Smooth muscle cell of trachea (primary cell): ENCODE measurements around the gene UEVLD. TPM values are rescaled to one million over a fixed set of nuclear protein-coding genes. Genes with fewer than 3 reads are reported as not detected.

Source experiments
- total RNA-seq: library from RNA; depleted of rRNA; stranded (reverse); fragments of >200 nt; gene quantifications from 2 replicates; pipeline ENCODE4 v1.2.1, GENCODE V29; 2014

The UEVLD gene
- total RNA-seq = 28.9 and 34.0 TPM in 2 replicates

DNA sequence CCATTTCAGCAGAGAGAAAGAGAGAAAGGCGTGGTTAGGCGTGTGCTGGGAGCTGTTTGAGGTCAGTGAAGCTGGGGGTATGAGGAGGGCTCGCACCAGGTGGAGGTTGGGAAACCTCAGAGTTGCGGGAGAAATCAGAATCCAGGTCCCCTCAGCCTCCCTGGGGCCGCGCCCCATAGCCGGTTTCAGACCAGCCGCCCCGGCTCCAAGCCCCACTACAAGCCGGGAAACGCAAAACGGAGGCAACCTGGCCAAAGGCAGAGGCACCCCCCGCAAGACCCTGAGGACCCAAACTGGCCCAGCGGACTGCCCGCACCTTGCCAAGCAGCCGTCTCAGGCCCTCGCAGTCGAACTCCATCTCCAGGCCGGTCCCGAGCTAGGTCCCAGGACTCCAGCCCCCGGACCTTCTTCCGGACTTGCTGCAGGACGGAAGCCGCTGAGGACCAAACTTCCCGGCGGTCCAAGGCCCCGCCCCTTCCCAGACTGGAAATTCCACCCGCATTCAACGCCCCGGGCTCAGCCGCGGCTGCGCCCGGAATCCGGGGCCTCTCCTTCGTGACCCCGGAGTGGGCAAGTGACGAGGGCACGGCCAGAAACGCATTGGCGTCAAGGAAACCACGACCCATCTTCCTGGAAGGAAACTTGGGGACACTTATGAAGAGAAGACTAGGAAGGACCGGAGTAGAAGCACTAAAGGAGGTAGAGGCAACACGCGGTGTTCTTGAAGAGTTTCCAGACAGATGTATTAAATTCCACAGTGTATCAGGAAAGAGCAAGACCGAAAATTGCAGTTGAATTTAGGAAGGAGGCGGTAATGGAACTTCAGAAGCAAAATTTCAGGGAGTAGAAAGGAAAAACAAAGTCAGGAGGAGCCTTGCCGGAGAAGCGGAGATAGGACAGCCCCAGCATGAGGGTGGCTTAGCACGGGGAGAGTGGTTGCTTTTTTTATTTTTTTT is at the start of gene UEVLD:
TSS of gene UEVLD (minus strand) at position 438 of the 956 bp plus-strand sequence. CDS start at position 358, 80 bp downstream.

DNA sequence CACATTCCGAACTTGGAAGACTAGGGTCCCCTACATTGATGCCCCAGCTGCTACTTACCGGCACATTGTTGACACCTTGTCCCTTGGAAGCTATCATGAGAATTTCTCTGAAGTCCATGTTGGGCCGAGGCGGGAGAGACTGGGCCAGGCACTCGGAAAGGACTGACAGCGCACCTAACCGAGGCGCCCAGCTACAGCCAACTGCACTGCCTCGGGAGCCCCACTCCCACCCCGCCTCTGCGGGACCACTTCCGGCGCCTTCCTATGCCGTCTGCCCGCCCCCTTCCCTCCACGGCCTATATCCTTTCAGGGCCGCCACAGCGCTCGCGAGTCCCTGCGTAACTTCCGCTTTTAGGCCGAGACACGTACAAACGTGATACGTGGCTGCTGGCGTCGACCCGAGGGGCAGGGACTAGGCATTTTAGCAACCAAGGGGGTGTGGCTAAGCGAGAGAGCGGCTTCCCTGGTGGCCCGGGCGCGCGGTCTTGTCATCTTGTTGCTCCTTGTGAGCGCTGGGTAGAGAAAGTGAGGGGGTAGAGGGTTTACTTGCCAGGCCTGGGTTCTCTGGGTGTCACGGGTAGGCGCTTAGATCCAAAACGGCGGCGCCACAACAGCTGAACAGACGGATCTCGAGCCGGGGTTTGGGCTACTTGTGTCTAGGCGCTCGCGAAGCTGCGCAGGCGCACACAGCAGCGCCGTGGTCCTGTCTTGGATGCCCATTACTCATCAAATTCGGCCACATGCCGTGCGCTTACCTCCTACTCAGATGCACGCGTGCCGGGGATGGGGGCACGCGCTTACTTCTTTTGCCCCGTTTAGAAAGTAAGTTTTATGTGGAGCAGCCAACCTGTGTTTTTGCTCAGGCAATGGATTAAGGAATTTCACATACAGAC is 45.9 kb upstream of the UEVLD start, which contains the start of gene SPTY2D1:
TSS of gene SPTY2D1 (minus strand) at position 203 of the 893 bp plus-strand sequence. CDS start at position 118, 85 bp downstream.

GRCh38 chr11:18599739-18600230 is 11.3 kb upstream of the UEVLD start, which contains the start of gene MISFA:
Gene MISFA (plus strand): TSS chr11:18599789. CDS start chr11:18599929, 140 bp downstream.

DNA sequence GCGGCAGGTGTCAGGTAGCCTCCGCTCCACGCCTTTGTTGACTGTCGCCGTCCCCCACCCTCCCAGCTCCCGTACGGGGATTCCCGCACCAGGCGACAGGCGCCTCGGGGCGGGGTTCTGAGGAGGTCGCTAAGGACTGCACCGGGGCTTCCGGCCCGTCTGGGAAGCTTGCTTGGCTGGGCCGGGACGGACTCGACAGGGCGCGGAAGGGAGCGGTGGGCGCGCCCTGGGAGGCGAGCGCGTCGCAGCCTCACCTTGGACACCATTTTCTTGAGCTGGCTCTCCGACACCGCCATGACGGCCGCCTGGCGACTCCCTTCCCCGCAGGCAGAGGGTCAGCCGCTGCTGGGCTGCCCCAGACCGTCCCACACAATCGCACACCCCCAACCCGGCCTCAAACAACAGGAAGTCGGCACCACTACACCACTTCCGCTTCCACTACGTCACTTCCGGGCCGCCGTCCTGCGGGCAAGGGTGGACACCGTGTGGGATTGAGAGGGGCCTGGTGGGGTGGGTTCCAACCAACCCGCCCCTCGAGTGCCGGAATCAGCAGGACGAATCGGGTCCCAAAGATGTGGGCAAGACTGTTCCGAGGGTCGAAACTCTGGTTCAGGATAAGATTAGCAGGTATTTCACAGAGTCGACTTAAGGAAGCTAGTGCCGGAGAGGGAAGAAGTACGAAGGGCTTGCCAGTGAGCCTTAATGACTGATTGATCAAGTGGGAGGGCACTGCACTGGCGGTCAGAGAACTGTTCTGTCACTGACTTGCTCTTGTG is 61.8 kb downstream of the UEVLD start, which contains the start of gene TSG101:
TSS of gene TSG101 (minus strand) at position 422 of the 776 bp plus-strand sequence. CDS start at position 296, 126 bp downstream.

Other genes starting within 250 kb of the UEVLD start
- gene LDHA, start 194.2 kb downstream of the UEVLD start, total RNA-seq = 484 and 1,145 TPM in 2 replicates
- gene LDHC, start 176.4 kb downstream of the UEVLD start, total RNA-seq = 0.50 TPM in 1 of 2 replicates, not detected in the other
- not detected in 2 replicates for gene LDHAL6A, start 132.9 kb downstream of the UEVLD start, total RNA-seq
- 58.9 and 69.4 TPM in 2 replicates for gene TSG101, start 61.8 kb downstream of the UEVLD start, total RNA-seq
- gene MISFA, start 11.1 kb upstream of the UEVLD start, total RNA-seq = 0.50 and 0.58 TPM in 2 replicates
- 19.5 and 26.8 TPM in 2 replicates for gene SPTY2D1, start 45.6 kb upstream of the UEVLD start, total RNA-seq
- gene TMEM86A, start 110.0 kb upstream of the UEVLD start, total RNA-seq = under 0.01 and 0.83 TPM in 2 replicates
- not detected in 2 replicates for gene IGSF22, start 137.5 kb upstream of the UEVLD start, total RNA-seq
- gene PTPN5, start 203.1 kb upstream of the UEVLD start, total RNA-seq = not detected in 2 replicates